ENCODE results near the gene PLEKHH2. TPM values are rescaled to one million over a fixed set of nuclear protein-coding genes. Genes with fewer than 3 reads are reported as not detected.

The PLEKHH2 gene
- total RNA-seq, 1 donor from 2014 or later, result 1.8 TPM

GRCh38 chr2:43776324-43776723 is 139.3 kb downstream of the PLEKHH2 start:
- Histone ChIP-seq H3K4me3 (ENCODE audit: low read depth, low read length) (no peak overlapping the region), H3K27me3 (ENCODE audit: control insufficient read depth, insufficient read depth, low read length) (no peaks in the 10 kb centered on the region), H3K36me3 (ENCODE audit: control insufficient read depth, insufficient read depth, low read length) (peaks cover 1% of the 10 kb centered on the region)
- TF ChIP-seq, protein P1, sequence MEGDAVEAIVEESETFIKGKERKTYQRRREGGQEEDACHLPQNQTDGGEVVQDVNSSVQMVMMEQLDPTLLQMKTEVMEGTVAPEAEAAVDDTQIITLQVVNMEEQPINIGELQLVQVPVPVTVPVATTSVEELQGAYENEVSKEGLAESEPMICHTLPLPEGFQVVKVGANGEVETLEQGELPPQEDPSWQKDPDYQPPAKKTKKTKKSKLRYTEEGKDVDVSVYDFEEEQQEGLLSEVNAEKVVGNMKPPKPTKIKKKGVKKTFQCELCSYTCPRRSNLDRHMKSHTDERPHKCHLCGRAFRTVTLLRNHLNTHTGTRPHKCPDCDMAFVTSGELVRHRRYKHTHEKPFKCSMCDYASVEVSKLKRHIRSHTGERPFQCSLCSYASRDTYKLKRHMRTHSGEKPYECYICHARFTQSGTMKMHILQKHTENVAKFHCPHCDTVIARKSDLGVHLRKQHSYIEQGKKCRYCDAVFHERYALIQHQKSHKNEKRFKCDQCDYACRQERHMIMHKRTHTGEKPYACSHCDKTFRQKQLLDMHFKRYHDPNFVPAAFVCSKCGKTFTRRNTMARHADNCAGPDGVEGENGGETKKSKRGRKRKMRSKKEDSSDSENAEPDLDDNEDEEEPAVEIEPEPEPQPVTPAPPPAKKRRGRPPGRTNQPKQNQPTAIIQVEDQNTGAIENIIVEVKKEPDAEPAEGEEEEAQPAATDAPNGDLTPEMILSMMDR (IDR thresholded peaks at IDR 0.05; ENCODE audit: insufficient read depth, low read length, severe bottlenecking), result no peak
- DNase-seq (ENCODE audit: low read depth) (no peak), FAIRE-seq (no peak)

- TF ChIP-seq, protein P1 (IDR thresholded peaks at IDR 0.05; ENCODE audit: insufficient read depth, low read length, severe bottlenecking), result no peak
- no peak for FAIRE-seq
- Histone ChIP-seq H3K4me3 (ENCODE audit: low read depth, low read length) (no peak overlapping the region), H3K36me3 (ENCODE audit: control insufficient read depth, insufficient read depth, low read length) (peaks cover 1% of the 10 kb centered on the region), H3K27me3 (ENCODE audit: control insufficient read depth, insufficient read depth, low read length) (no peaks in the 10 kb centered on the region)
- no peak for DNase-seq (ENCODE audit: low read depth)
Observed at GRCh38 chr2:43777306-43777926, 140.4 kb downstream of the PLEKHH2 start.

DNA sequence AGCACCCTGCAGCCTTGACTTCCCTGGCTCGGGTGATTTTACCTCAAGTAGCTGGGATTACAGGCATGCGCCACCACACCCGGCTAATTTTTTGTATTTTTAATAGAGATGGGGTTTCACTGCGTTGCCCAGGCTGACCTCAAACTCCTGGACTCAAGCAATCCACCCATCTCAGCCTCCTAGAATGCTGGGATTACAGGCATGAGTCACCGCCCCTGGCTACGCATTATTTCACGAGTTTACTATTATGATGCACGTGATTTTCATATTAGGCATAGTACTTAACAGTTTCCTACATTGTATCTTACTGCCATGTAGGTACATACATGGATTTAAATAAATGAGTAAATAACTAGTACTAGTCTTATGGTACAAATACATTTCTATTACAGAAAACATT is 141.2 kb downstream of the PLEKHH2 start:
- H3K36me3 ChIP-seq (ENCODE audit: control insufficient read depth, insufficient read depth, low read length), result peaks cover 1% of the 10 kb centered on the region
- no peaks in the 10 kb centered on the region for H3K27me3 ChIP-seq (ENCODE audit: control insufficient read depth, insufficient read depth, low read length)
- H3K4me3 ChIP-seq (ENCODE audit: low read depth, low read length), result no peak overlapping the region
- DNase-seq (ENCODE audit: low read depth) (no peak), FAIRE-seq (no peak)
- TF ChIP-seq, protein P1 (IDR thresholded peaks at IDR 0.05; ENCODE audit: insufficient read depth, low read length, severe bottlenecking), result no peak

DNA sequence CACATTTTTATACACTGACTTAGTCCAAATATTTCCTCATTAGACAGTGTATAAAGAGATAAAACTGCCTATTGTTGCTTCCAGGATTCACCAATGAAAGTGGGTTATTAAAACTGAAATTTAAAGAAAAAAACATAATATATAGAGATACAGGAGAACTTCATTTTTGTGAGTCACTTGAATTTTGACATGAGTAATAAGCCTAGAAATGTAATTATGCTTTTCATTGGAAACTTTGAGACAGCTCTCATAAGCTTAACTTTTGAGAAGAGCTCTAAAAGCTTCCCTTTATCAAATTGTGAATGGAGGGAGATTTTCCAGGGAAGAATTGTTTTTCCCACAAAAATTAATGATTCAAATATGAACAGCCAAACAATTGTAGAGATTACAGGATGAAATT is 150.8 kb downstream of the PLEKHH2 start:
- Histone ChIP-seq H3K4me3 (ENCODE audit: low read depth, low read length) (no peak overlapping the region), H3K27me3 (ENCODE audit: control insufficient read depth, insufficient read depth, low read length) (no peaks in the 10 kb centered on the region), H3K36me3 (ENCODE audit: control insufficient read depth, insufficient read depth, low read length) (no peaks in the 10 kb centered on the region)
- no peak for DNase-seq (ENCODE audit: low read depth)
- FAIRE-seq, result no peak
- TF ChIP-seq, protein P1 (IDR thresholded peaks at IDR 0.05; ENCODE audit: insufficient read depth, low read length, severe bottlenecking), result no peak

DNA sequence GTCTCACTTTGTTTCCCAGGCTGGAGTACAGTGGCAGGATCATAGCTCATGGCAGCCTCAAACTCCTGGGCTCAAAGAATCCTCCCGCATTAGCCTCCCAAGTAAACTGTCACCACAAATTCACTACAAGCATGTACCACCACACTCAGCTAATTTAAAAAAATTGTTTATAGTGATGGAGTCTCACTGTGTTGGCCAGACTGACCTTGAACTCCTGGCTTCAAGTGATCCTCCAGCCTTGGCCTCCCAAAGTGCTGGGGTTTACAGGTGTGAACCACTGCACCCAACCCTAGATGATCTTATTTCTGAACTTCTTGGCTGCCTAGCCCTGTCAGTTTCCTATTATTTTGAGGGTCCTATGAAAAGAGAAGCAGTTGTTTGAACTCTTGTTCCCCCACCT is 151.6 kb downstream of the PLEKHH2 start:
- Histone ChIP-seq H3K36me3 (ENCODE audit: control insufficient read depth, insufficient read depth, low read length) (no peaks in the 10 kb centered on the region), H3K27me3 (ENCODE audit: control insufficient read depth, insufficient read depth, low read length) (no peaks in the 10 kb centered on the region), H3K4me3 (ENCODE audit: low read depth, low read length) (no peak overlapping the region)
- TF ChIP-seq, protein P1 (IDR thresholded peaks at IDR 0.05; ENCODE audit: insufficient read depth, low read length, severe bottlenecking), result no peak
- FAIRE-seq (no peak), DNase-seq (ENCODE audit: low read depth) (no peak)

GRCh38 chr2:43790147-43790546 is 153.1 kb downstream of the PLEKHH2 start:
- Histone ChIP-seq H3K27me3 (ENCODE audit: control insufficient read depth, insufficient read depth, low read length) (no peaks in the 10 kb centered on the region), H3K36me3 (ENCODE audit: control insufficient read depth, insufficient read depth, low read length) (no peaks in the 10 kb centered on the region), H3K4me3 (ENCODE audit: low read depth, low read length) (no peak overlapping the region)
- no peak for FAIRE-seq
- TF ChIP-seq, protein P1 (IDR thresholded peaks at IDR 0.05; ENCODE audit: insufficient read depth, low read length, severe bottlenecking), result no peak
- DNase-seq (ENCODE audit: low read depth), result no peak

Measured in bronchial epithelial cell (primary cell).